NCI-H774 (cell line): ENCODE results near the gene SNX3.

Experiments used
- DNase-seq: peaks from one replicate; lab custom pipeline; 2025; lab: John Stamatoyannopoulos, UW

The SNX3 gene

DNA sequence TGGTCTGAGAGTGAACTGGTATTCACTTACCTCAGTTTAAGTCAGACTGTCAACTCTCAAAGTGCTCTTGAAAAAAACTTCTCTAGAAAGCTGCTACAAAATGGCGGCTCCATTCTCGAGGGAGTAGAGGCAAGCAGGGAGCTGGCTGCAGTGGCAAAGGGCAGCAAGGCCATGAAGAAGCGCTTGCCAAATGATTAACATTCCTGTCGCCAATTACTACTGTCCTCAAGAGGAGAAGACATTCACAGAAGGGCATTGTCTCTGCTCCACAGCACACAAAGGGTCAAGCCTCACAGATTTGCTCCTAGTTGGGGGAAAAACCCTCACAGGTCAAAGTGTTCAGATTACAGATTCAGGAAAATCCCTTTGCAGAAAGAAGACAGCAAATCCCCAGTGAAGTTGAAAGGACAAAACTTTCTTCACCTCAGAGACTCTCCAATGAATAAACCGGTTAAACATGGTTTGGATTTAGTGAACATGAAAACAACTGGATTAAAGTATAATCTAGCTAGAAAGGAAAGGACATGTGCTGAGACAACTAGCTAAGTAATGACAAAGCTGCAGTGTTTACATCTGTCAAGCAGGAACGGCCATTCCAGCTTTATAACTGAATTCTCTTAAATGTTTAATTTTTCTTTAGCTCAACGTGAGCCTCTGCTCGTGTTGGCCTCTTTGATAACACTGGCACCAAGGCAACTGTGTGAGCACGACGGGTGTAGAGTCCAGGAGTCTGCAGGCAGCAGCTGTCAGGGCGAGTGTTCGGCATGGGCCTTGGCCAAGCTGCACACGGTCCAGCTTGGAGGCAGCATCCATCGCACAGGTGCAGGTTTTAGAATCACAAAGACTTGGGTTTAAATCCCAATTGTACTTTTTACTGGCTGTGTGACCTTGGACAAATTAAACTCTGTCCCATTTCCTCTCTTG is 57.4 kb downstream of the SNX3 start:
- DNase-seq: no peak

DNA sequence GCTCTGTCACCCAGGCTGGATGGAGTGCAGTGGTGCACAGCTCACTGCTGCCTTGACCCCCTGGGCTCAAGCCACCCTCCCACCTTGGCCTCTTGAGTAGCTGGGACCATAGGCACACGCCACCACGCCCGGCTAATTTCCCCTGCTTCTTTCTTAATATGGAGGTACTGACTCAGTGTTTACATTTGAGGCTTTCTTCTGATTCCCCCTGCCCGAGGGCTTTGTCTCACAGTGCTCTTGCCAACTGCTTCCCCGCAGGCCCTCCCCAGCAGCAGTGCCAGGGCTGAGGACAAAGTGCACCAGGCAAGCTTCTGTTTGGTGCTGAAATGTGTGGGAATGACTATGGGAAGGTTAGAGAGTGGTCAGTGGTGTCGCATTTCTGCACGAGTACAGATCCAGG is 60.2 kb downstream of the SNX3 start:
- DNase-seq: no peak

DNA sequence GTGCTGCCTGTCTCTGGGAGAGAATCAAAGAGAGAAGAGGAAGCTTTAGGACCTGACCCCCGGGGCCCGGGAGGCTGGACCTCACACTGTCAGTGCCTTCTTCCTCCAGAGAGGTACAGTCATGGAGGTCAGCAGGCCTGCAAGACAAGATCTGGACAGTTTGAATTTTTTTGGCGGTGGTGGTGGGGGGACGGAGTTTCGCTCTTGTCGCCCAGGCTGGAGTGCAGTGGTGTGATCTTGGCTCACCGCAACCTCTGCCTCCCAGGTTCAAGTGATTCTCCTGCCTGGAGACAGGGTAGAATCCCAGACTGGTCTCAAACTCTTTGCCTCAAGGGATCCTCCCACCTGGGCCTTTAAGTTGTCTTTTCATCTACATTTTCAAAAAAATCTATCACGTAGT is 60.7 kb downstream of the SNX3 start:
- DNase-seq: no peak

DNA sequence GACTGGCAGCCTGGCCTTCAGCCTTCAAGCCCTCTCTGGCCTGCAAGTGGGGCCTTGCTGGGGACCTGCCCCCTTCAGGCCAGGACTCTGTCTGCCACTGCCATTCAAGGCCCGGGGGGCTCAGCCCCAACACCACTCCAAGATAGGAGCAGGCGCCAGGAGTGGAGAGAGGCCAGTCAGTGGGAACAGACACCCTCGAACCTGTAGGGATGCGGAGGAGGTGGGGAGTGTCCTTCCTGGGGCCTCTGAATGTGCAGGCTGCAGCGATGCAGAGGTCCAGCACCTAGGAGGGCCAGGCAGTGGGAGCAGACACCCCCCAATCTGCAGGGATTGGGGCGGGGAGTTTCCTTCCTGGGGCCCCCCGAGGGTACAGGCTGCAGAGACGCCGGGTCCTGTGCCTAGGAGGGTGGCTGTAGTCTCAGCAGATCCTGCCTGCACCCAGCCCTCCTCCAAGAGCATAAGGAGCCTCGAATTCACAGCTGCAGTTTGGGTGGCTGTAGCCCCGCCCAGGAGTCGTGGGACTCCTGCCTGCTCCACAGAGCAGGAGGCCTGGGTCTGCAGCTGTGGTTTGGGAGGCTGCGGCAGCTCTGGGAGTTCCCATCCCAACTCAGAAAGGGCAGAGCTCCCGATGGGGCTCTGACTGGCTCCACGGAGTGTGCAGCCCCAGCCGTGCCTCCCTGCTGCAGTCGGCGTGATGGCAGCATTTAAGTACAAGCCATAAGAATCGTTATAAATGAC is 61.9 kb downstream of the SNX3 start:
- DNase-seq: no peak

DNA sequence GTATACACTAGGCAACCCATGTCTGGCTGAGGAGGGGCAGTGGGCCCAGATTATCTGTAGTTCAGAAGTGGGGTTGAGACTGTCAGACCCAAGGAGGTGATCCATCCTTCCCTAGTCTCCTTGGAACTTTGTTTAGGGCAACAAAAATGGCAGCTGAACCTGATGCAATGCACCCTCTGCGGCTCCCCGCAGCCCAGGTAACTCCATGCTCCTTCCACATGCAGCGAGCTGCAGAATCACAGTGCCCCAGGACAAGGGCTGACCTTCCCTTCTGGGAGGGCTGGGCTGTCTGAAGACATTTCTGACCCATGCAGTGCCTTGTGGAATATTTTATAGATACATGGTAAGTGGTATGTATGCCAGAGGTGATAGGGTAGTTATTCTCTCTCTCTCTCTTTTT is 65.6 kb downstream of the SNX3 start:
- no peak for DNase-seq

DNA sequence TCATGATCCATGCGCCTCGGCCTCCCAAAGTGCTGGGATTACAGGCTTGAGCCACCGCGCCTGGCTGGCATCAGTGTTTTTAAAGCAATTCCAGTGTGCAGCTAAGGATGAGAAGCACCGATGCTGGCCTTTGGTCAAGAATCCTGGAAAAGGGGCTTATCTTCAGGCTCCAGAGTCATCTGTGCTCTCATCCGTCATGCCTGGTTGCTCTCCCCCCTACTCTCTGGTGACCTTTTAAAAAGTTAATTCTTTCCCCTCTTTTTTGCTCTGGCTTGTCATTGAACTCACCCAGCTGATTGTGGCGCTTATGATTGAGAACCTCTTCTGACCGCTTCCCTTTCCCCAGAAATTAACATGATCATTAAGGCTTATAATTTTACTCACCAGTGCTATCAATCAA is 66.3 kb downstream of the SNX3 start:
- no peak for DNase-seq

DNA sequence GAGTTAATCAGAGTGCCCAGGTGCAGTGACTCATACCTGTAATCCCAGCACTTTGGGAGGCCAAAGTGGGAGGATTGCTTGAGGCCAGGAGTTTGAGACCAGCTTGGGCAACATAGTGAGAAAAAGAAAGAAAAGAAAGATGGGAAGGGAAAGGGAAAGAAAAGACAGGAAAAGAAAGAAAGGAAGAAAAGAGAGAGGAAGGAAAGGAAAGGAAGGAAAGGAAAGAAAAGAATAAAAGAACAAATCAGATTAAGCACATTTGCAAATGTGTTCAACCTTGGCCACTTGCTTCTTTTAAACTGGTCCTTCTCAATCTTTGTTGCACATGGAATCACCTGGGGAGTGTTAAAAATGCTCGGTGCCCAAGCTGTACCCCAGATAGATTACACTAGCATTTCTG is 67.0 kb downstream of the SNX3 start:
- no peak for DNase-seq

DNA sequence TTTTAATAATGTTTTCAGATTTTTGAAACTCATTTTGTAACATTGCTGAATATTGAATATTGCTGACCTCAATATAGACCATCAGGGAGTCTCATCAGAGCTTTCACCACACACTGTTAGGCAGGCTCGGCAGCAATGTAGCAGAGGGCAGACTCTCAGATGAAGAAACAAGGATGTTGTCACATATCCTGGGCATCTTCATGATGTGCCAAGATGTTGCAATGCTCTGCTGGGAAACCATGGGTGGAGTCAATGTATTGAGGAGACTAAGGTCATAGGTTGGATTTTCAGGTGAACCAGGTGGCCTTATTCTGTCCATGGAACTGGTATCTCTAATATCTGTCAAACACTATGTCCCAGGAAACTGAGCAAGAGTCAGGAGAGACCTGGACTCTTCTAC is 67.7 kb downstream of the SNX3 start:
- no peak for DNase-seq

DNA sequence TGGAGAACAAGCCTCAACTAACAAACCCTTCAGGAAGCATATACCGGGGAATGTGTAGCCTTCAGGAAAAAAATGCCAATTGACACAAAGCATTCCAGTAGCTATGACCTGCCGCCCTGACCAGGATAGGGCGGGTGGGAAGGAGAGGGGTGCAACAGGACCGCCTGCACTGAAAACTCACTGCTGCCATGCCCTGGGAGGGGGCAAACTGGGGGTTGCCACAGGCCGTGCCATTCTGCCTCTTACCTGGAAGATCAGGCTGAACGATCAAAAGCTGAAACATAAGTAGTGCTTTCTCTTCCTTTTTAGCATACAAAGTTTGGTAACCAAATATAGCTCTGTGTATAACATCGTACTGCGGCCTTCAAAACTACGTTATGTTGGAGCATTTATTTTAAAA is 73.3 kb downstream of the SNX3 start:
- no peak for DNase-seq

DNA sequence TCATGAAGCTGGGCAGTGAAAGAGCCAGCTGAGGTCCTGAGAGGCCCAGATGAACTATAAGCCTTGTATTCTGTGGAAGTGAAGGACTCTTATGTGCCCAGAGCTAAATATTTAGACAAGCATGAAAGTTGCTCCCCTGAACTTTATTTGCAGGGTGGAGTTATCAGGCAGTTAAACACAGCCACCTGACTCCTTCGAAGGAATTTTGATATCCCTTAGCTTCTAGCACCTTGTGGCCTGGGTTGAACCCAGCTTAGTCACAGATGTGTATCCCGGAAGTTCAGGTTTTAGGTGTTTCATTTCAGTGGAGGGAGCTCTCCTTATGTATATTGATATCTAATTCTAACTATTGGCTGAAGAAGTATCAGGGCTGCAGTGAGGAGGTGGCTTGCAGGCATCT is 74.6 kb downstream of the SNX3 start:
- no peak for DNase-seq

DNA sequence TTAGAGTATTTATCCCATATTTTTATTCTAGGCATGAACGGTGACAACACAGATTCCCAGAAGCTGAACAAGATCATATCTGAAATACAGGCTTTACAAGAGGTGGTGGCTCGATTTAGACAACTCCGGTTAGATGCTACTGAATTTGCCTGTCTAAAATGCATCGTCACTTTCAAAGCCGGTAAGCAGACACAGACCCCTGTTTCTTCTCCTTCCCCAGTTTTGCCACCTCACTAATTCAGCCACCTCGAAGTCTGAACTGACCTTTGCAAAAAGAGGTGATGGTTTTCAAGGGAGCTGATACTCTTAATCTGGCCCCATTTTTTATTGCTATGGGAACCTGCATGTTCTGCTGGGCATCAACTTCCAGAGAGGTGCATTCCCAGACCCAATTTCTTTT is 80.1 kb downstream of the SNX3 start:
- no peak for DNase-seq

DNA sequence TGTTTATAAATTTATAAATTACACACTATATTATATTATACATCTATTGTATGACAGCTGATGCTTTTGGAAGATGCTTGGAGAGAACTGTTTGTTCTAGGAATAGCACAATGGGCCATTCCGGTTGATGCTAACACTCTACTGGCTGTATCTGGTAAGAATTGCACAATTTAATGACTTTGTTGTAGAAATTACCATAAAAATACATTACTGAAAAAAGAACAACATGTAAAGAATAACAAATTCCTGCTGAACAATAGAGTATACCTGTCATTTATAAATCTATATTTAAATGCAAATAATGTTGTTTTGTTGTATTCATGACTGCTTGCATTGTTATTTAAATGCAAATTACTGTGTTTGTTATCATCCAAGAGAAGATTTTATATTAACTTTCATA is 80.6 kb downstream of the SNX3 start:
- no peak for DNase-seq

DNA sequence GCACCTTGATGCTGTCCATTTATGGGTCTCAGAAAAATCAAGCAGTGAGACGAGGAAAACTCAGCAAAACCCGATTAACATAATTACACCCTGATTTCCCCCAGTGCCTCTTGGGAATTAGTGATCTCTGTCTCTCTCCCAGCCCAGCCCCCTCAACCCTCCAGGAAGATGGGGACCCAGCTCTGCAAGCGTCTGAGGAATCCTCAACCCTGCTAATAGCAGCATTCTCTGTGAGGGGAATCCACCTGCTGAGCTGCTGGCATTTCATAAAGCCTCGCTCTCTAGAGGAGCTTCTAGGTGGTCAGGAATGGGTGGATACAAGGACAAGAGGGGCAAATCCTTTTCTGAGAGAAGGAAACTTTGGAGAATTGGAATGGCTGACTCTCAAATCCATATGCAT is 81.1 kb downstream of the SNX3 start:
- DNase-seq: no peak

DNA sequence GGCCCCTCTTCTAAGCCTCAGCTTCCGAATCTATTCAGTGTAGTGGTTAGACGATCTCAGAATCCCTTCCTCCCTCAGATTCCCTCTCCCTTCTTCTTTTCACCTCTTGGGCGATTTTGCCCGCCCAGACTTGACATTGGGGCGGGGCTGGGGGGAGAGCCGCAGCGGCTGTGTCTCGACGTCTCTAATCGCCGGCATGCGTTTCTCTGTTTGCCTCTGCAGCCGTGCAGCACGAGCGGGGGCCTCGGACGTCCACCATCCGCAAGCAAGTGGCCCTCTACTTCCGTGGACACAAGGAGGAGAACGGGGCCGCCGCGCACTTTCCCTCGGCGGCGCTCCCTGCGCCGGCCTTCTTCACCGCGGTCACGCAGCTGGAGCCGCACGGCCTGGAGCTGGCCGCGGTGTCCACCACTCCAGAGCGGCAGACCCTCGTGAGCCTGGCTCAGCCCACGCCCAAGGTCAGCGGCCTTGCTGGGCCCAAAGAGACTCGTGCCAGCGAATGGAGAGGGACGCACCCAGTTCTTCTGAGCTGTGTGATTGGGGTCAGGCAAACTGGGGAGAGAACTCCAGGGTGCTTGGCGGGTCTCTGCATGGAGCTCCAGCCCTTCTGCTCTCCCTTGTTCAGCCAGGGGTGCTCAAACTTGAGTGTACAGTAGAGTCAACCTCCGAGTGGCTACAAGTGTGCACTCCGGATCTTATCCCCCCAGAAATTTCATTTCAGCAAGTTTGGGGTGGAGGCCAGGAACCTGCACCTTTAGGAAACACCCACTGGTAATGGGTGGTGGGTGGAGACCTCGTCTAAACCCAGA is 84.4 kb downstream of the SNX3 start:
- DNase-seq: no peak

DNA sequence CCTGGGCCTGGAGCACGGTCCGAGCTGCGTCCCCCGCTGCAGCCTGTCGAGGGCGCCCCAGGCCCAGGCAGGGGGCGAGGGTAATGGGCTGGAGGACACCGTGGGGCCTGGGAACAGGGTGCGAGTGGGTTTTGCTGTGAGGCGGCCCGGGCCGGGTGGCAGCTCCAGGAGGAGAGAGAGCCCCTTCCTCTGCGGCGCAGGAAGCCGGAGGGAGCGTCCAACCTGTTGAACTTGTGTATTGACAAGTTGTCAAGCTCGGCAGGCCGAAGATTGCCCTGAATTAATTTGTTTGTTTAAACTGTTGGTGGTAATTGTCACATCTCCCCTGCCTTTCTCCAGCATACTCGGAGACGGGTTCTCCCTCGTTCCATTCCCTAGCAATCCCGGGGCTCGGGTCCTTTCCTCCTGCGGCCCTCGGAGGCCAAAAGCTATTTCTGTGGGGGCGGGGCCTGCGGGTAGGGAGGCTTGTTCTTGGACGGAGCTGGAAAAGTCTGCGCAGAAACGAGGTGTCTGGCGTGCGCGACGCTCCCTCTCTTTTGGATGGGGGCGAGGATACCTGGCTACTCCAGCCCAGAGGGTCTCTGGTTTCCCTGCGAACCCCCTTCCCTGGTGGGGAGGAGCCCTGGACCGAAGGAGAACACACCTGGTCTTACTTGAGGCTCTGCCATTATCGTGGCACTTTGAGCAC is 85.1 kb downstream of the SNX3 start:
- DNase-seq: peak; percentile 67

DNA sequence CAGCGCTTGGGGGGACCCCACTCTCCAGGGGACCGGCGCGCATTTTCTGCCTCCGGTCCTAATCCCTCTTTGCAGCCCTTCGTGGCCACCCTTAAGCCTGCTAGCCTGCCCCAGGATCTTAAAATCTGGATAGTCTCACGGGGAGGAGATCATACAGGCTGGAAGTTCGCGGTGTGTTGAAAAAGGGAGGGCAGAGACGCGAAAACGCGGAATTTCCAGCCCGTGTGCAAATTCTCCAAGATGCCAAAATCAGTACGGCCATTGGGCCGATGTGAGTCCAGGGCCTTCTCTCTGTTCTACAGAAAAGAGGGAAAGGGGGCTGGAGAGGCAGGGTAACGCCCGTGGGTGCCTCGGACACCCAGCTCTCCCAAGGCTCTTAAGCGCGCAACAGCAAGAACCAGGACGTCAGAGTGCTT is 85.7 kb downstream of the SNX3 start:
- no peak for DNase-seq

DNA sequence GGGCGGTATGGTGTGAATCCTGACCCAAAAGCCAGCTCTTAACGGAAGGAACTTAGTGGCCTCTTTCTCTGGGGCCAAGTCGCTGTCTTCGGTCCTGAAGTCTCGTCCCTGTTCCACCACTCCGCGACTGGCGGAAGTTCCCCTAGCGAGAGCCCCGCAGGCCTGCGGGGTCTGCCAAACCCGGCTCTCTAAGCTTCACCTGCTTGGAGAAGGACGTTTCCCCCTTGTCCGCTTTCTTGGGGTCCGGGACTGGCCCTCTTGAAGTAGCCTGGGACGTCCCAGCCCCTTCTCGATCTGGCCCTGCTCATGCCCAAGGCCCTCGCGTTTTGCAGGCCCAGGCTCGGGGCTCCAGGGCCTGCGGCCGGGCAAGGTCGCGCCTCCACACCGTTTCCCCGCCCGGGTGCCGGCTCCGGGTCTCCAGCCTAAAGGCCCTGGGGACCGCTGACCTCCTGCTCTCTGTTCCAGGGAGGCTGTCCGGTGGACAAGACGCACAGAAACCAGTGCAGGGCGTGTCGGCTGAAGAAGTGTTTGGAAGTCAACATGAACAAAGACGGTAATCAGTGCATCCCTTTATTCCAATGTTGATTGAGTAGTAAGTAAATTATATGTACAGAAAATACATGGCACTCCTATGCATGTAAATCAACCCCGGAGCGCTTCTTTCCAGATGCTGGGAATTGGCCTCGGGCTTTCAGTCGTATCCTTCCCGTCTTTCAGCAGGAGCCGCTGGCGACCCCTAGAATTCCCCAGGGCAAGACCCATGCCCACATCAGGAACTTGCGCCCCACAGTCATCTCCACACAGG is 86.3 kb downstream of the SNX3 start:
- no peak for DNase-seq

DNA sequence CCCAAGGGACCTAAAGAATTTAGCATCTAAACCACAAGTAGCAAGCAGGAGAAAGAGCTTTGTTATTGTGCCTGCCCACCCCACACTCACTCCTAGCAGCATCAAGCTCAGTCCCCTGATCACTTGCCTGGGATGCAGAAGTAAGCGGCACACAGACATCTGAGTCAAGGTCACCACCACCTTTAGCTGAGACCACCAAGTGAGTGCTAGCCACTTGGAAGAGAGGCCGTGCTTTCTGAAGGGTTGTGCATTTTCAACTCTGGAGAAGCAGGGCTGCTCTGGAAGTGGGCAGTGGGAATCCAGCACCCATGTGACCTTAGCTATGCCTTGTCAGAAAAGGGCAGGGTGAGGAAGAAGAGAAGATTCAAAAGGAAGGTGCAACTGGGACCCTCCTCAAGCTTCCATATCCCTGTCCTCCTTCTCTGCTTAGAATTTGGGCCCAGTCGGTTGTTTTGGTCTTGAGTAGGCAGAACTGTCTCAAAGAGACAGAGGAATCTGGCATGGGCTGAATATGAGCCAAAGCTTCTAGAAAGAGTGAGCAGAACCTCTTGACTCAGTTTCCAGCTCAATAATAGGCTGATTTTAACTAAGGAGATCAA is 88.8 kb downstream of the SNX3 start:
- no peak for DNase-seq

DNA sequence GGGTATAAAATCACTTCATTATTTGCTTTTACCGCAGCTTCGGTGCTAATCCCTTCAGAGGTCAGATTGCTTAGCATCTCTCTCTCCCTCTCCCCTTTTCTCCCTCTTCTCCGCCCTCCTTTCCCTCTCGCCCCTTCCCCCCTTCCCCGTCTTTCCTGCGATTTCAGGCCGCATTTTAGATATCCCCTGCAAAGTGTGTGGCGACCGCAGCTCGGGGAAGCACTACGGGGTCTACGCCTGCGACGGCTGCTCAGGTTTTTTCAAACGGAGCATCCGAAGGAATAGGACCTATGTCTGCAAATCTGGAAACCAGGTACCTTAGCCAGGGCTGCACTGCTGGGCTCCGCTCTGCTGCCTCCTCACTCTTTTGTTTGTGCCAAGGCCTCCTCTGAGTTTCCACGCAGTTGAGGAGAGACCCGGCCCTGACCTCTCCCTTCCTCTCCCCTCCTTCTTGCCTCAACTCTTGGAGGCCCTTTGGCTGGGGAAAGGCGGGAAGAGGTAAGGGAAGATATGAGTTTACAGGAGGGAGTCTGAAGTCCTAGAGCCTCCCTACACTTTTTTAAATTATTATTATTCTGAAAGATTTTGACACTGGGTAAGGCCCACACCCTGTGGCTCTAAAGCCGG is 89.4 kb downstream of the SNX3 start:
- DNase-seq: no peak
